Loucy (cell line): ENCODE data around the gene MARCHF6.

ENCODE experiments used
- CTCF ChIP-seq: fragments of 200-600 bp; sonication (generic); conservative IDR thresholded peaks from 2 replicates; pipeline ENCODE4 v1.5.1; 2014; ENCODE audit warnings: mild to moderate bottlenecking, antibody characterized with exemption, low read length
- EZH2phosphoT487 ChIP-seq: fragments of 200-600 bp; IDR thresholded peaks from 2 replicates; pipeline ENCODE4 v1.6.1; 2018; ENCODE audit warnings: antibody characterized with exemption, mild to moderate bottlenecking, moderate library complexity, borderline replicate concordance

GRCh38 chr5:10363519-10364185 is 10.2 kb downstream of the MARCHF6 start:
- TF ChIP-seq EZH2phosphoT487 (no peak), CTCF (no peak)
